K562 (cell line): Measurements from ENCODE around the gene SPTLC2. TPM values are rescaled to one million over a fixed set of nuclear protein-coding genes. Genes with fewer than 3 reads are reported as not detected.
A peak's percentile ranks its signal among the peaks of the same experiment; 100 is the strongest.

Experiments used
- ATAC-seq: fragments of 200-7000 bp; cut with Tn5 transposase; 3 replicates; pipeline ENCODE4 v1.9.1; 2020; ENCODE audit warnings: moderate library complexity
- BruUV-seq: library from RNA; stranded (reverse); fragments of 400-500 nt; replicated peaks from 2 replicates; lab custom pipeline; 2021; lab: Mats Ljungman, UMichigan
- CTCF ChIA-PET: fragments of 300-600 bp; formaldehyde crosslinking; extraction: SDS; loops from one replicate; lab custom pipeline; 2021; ENCODE audit warnings: low intra/inter-chr PET ratio; lab: Yijun Ruan, JAX
- POLR2A ChIA-PET: fragments of 300-600, 350-650 bp; sonication (Branson Sonifier 250); formaldehyde crosslinking; extraction: SDS; loops from one replicate; lab custom pipeline; 2021; ENCODE audit warnings: antibody characterized with exemption, inconsistent platforms; lab: Yijun Ruan, JAX
- DNase-seq, 4 experiments: peaks; one replicate each; pipeline versions ENCODE4 v3.0.0 to v3.0.0-alpha.2; 2011 to 2018; ENCODE audit warnings: low spot score in 3 of 4, mixed read lengths in 3 of 4; ENCODE audit errors: extremely low read depth in 1 of 4
- FAIRE-seq: peaks from 2 replicates; lab custom pipeline; 2011; peaks lifted over from hg19 to GRCh38; lab: Jason Lieb, UNC
- H2AFZ ChIP-seq: 2 replicates; pipeline ENCODE4 v1.6.0; 2011; ENCODE audit warnings: low read depth, low read length, control low read depth, inconsistent platforms
- H3K27ac ChIP-seq: fragments of 200-600 bp; 3 replicates; pipeline ENCODE4 v1.8.0; 2011; ENCODE audit warnings: low read depth, mild to moderate bottlenecking, control low read depth, inconsistent platforms, low read length, moderate library complexity, mixed read lengths; ENCODE audit errors: extremely low read depth
- H3K27me3 ChIP-seq, 2 experiments: fragments of 300-600 bp in 1 of 2; 2 replicates in 1 of 2; 3 replicates in 1 of 2; pipeline versions ENCODE4 v1.6.0 to v1.8.0; 2011; ENCODE audit warnings: inconsistent platforms in 2 of 2, low read length in 2 of 2, mild to moderate bottlenecking in 1 of 2, mixed read lengths in 1 of 2, moderate library complexity in 1 of 2; ENCODE audit not compliant: control insufficient read depth in 2 of 2, insufficient read depth in 2 of 2
- H3K36me3 ChIP-seq: fragments of 300-600 bp; 3 replicates; pipeline ENCODE4 v1.8.0; 2011; ENCODE audit warnings: mild to moderate bottlenecking, low read length, inconsistent platforms; ENCODE audit not compliant: control insufficient read depth, insufficient read depth
- H3K4me1 ChIP-seq, 2 experiments: fragments of 200-600 bp in 1 of 2; replicated peaks in 1 of 2; 2 replicates in 1 of 2; 3 replicates in 1 of 2; pipeline versions ENCODE4 v1.5.1 to v1.8.0; 2011; ENCODE audit warnings: inconsistent platforms in 2 of 2, low read length in 2 of 2, mild to moderate bottlenecking in 1 of 2, mixed read lengths in 1 of 2, moderate library complexity in 1 of 2; ENCODE audit not compliant: control insufficient read depth in 2 of 2, insufficient read depth in 2 of 2
- H3K4me2 ChIP-seq: 2 replicates; pipeline ENCODE4 v1.6.1; 2011; ENCODE audit warnings: low read length, control low read depth, inconsistent platforms, mixed read lengths; ENCODE audit not compliant: insufficient read depth
- H3K4me3 ChIP-seq: fragments of 200-600 bp; sonication (generic), shearing (Covaris generic); 2 replicates; pipeline ENCODE4 v1.5.1; 2016; ENCODE audit warnings: control low read depth, inconsistent platforms
- H3K79me2 ChIP-seq: fragments of 200-600 bp; 3 replicates; pipeline ENCODE4 v1.8.0; 2011; ENCODE audit warnings: low read length, inconsistent platforms; ENCODE audit not compliant: control insufficient read depth, insufficient read depth
- H3K9ac ChIP-seq, 2 experiments: 2 replicates each; pipeline versions ENCODE4 v1.6.0 to v1.6.1; 2011; ENCODE audit warnings: low read depth in 2 of 2, low read length in 2 of 2, control low read depth in 1 of 2, inconsistent platforms in 1 of 2, mild to moderate bottlenecking in 1 of 2, mixed read lengths in 1 of 2; ENCODE audit not compliant: insufficient read depth in 1 of 2
- H3K9me1 ChIP-seq: one replicate; pipeline ENCODE4 v1.6.0; 2011; ENCODE audit warnings: inconsistent platforms, mild to moderate bottlenecking, low read length, moderate library complexity; ENCODE audit not compliant: control insufficient read depth, insufficient read depth
- H3K9me3 ChIP-seq: replicated peaks from 2 replicates; pipeline ENCODE4 v1.5.1; 2011; ENCODE audit warnings: low read depth, low read length, inconsistent platforms; ENCODE audit not compliant: control insufficient read depth, insufficient read depth
- H4K20me1 ChIP-seq: replicated peaks from 2 replicates; pipeline ENCODE4 v1.6.1; 2011; ENCODE audit warnings: low read length, inconsistent platforms, mixed read lengths; ENCODE audit not compliant: control insufficient read depth, insufficient read depth
- BCOR ChIP-seq: fragments of 450-650 bp; IDR thresholded peaks from 2 replicates; pipeline ENCODE4 v1.6.1; 2016
- KDM1A ChIP-seq, 2 experiments: fragments of 450-650 bp; IDR thresholded peaks; 2 replicates each; pipeline ENCODE4 v1.6.1; 2016; ENCODE audit warnings: mild to moderate bottlenecking in 2 of 2
- MGA ChIP-seq: fragments of 450-650 bp; IDR thresholded peaks from 2 replicates; pipeline ENCODE4 v1.6.1; 2016; ENCODE audit warnings: mild to moderate bottlenecking, moderate library complexity
- RBM25 ChIP-seq: fragments of 200-400 bp; formaldehyde crosslinking; IDR thresholded peaks from 2 replicates; pipeline ENCODE4 v1.6.1; 2018; ENCODE audit warnings: low read length, low read depth, moderate library complexity; ENCODE audit not compliant: severe bottlenecking
- RFX7 ChIP-seq: fragments of 250-450 bp; sonication (Bioruptor Pico); IDR thresholded peaks from 2 replicates; pipeline ENCODE4 v1.5.1; 2021; ENCODE audit warnings: mild to moderate bottlenecking
- ZFP36 ChIP-seq: fragments of 150-350 bp; IDR thresholded peaks from 2 replicates; pipeline ENCODE4 v1.6.1; 2018; ENCODE audit warnings: low read length, low read depth; ENCODE audit not compliant: partially characterized antibody
- ZNF408 ChIP-seq: fragments of 250-450 bp; sonication (Bioruptor Pico); IDR thresholded peaks from 2 replicates; pipeline ENCODE4 v1.4.0; 2020; ENCODE audit warnings: low read depth, mild to moderate bottlenecking, moderate library complexity
- WGBS: fragments of 100-300 bp; shearing (Covaris generic); methylation state at CpG from one replicate; pipeline ENCODE4 v1.1.6; 2016; ENCODE audit warnings: low coverage, mixed read lengths; ENCODE audit not compliant: insufficient coverage; ENCODE audit errors: missing lambda C conversion rate; 5-methylcytosine and 5-hydroxymethylcytosine counted together
- in situ Hi-C: fragments of 300-500 bp; cut with MboI; formaldehyde crosslinking; loops from 4 replicates; pipeline ENCODE4 v1.15.0; 2018; ENCODE audit warnings: inconsistent platforms, mixed read lengths
- intact Hi-C: fragments of 100-400 bp; cut with micrococcal nuclease; formaldehyde crosslinking; loops from 2 replicates; pipeline ENCODE4 v1.14.2; 2022
- polyA plus RNA-seq, 8 experiments: library from polyadenylated mRNA; depleted of rRNA in 4 of 8; stranded (reverse) in 5 of 8; unstranded in 3 of 8; fragments of >200 nt; fragmentation: Nextera tagmentation in 2 of 8; fragmentation: Illumina TruSeq in 1 of 8; extraction: Ambion mirVana in 2 of 8; extraction: Trizol in 1 of 8; gene quantifications; 2 replicates each; pipeline versions ENCODE4 v1.2.1 to v1.2.3, GENCODE V29; 2011 to 2014; ENCODE audit warnings: inconsistent platforms in 1 of 8, missing spikeins in 1 of 8
- total RNA-seq, 7 experiments: library from RNA; depleted of rRNA in 6 of 7; stranded (reverse); fragments of >200 nt in 6 of 7; fragmentation: Illumina TruSeq in 2 of 7; extraction: Trizol in 2 of 7; gene quantifications; 2 replicates each; pipeline versions ENCODE4 v1.2.1 to v1.2.3, GENCODE V29; 2011 to 2021; ENCODE audit warnings: low replicate concordance in 1 of 7

The SPTLC2 gene
- total and polyA plus RNA-seq, 9 of the 15 experiments (the other 6 are each of a cell fraction or from before 2014, with no cell fraction given): 4.5 to 30.4 (median 14.0) TPM

GRCh38 chr14:77490347-77490986, 126.0 kb downstream of the SPTLC2 start:
- peak; percentile 41 for TF ChIP-seq ZFP36
- no peak for TF ChIP-seq MGA
- TF ChIP-seq RFX7 (CRISPR knock-in tag): no peak
- no peak for TF ChIP-seq ZNF408 (CRISPR knock-in tag)
- TF ChIP-seq KDM1A (IDR thresholded peaks at IDR 0.05): 0 out of 4 replicates have a peak, but pooled peaks of 1 of the 2 experiments have one; percentile 12
- TF ChIP-seq RBM25: peak; percentile 56
- peak; percentile 44; the same call in 1 of the 2 replicates for TF ChIP-seq BCOR
- no peak overlapping the region for H3K4me2 ChIP-seq
- no peaks in the 10 kb centered on the region for H4K20me1 ChIP-seq
- DNase-seq (no peak), ATAC-seq (no peak), FAIRE-seq (no peak)
- in situ Hi-C loops: no loop called here
- intact Hi-C loops: no loop called here
- 21% methylated on average over 6 of the region's 8 CpGs for WGBS
- CTCF ChIA-PET: no interaction called here
- no peak overlapping the region for H3K4me3 ChIP-seq
- peaks cover 10 to 36% of the 10 kb centered on the region in 2 experiments; a peak in 4 of 5 replicates for H3K27me3 ChIP-seq
- H3K9me3 ChIP-seq: no peaks in the 10 kb centered on the region
- POLR2A ChIA-PET: no interaction called here
- no peaks in the 10 kb centered on the region for H3K79me2 ChIP-seq
- no peak overlapping the region for H2AFZ ChIP-seq
- H3K36me3 ChIP-seq: no peaks in the 10 kb centered on the region
- BruUV-seq: no TSS peak
- H3K9me1 ChIP-seq: no peaks in the 10 kb centered on the region
- no peaks in the 10 kb centered on the region; a peak in 1 of 5 replicates for H3K4me1 ChIP-seq
- H3K27ac ChIP-seq: no peak overlapping the region
- no peak overlapping the region for H3K9ac ChIP-seq
